Measurements from ENCODE around the gene SLC17A5. TPM values are rescaled to one million over a fixed set of nuclear protein-coding genes. Genes with fewer than 3 reads are reported as not detected.
"Not testable (repeated sequence)": the region's sequence is repeated elsewhere in the genome, so short reads cannot be mapped to it uniquely, and the experiment has no call there.

Gene SLC17A5
- total RNA-seq, 1 donor from 2014 or later, result 13.7 TPM

DNA sequence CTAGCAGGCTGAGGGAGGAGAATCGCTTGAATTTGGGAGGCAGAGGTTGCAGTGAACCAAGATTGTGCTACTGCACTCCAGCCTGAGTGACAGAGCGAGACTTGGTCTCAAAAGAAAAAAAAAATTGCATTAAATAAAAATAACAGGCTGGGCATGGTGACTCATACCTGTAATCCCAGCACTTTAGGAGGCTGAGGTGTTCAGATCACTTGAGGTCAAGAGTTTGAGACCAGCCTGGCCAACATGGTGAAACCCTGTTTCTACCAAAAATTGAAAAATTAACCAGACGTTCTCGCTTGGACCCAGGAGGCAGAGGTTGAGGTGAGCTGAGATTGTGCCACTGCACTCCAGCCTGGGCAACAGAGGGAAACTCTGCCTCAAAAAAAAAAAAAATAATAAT, 102.7 kb downstream of the SLC17A5 start:
- not testable (repeated sequence) for H3K36me3 Mint-ChIP-seq; H3K27me3 ChIP-seq; H3K36me3 ChIP-seq; H3K4me3 ChIP-seq; H3K9me3 ChIP-seq (ENCODE audit: low read depth); H3K4me1 ChIP-seq; H3K9me3 Mint-ChIP-seq; H3K27me3 Mint-ChIP-seq (ENCODE audit: insufficient read depth, low read depth); DNase-seq (ENCODE audit: low spot score); H3K4me1 Mint-ChIP-seq; H3K9ac ChIP-seq; H3K4me2 ChIP-seq; H3K27ac ChIP-seq; H2AFZ ChIP-seq (replicated peaks); H3K79me2 ChIP-seq (ENCODE audit: low read depth); H3K27ac Mint-ChIP-seq; H4K20me1 ChIP-seq (ENCODE audit: low read depth); H3F3A ChIP-seq (ENCODE audit: low read depth); H3K4me3 Mint-ChIP-seq

DNA sequence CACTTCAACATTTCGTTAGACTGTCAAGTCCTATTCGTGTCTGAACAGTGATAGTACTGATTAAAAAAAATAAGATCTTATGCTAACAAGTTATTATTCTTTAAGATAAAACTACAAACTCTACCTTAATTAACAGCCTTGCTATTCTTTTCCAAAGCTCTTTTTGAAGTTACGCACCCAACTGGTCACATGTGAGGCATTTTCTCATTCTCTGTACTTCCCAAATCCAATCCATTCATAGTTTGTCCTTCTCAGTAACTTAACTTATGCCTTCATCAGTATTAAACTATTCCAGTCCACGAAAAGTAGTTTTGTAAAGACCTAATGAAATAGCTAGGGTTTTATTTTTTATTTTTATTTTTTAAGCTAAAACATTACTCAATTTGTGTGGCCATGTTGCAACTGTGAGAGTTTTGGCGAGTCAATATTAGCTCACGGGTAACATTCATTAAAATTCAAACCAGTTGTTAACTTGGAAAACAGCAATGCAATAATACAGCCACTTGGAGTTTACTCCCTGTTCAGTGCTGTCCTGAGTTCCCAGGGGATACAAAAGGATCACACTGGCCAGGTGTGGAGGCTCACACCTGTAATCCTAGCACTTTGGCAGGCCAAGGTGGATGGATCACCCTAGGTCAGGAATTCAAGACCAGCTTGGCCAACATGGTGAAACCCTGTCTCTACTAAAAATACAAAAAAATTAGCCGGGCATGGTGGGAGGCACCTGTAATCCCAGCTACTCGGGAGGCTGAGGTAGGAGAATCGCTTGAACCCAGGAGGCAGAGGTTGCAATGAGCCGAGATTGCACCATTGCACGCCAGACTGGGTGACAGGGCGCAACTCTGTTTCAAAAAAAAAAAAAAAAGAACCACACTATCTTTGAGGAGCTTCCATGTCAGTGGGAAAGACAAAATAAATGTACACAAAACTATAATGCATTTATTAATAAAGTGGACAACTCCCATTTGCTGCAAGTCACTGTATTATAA, 105.0 kb downstream of the SLC17A5 start:
- no peak for DNase-seq (ENCODE audit: low spot score)
- H3K4me2 ChIP-seq, result no peak overlapping the region
- no peaks in the 10 kb centered on the region for H3F3A ChIP-seq (ENCODE audit: low read depth)
- peaks cover 9% of the 10 kb centered on the region for H3K4me1 Mint-ChIP-seq
- H3K9ac ChIP-seq, result no peak overlapping the region
- H3K4me3 ChIP-seq, result no peak overlapping the region
- peaks cover 6% of the 10 kb centered on the region for H3K4me1 ChIP-seq
- no peaks in the 10 kb centered on the region for H3K36me3 Mint-ChIP-seq
- no peaks in the 10 kb centered on the region for H3K9me3 ChIP-seq (ENCODE audit: low read depth)
- H3K27me3 ChIP-seq, result no peaks in the 10 kb centered on the region
- no peak overlapping the region for H3K4me3 Mint-ChIP-seq
- TF ChIP-seq EZH2phosphoT487 (IDR thresholded peaks at IDR 0.05), result no peak
- H2AFZ ChIP-seq (replicated peaks), result no peak overlapping the region
- H3K9me3 Mint-ChIP-seq, result no peaks in the 10 kb centered on the region
- H3K79me2 ChIP-seq (ENCODE audit: low read depth), result no peaks in the 10 kb centered on the region
- no peak overlapping the region for H3K27ac Mint-ChIP-seq
- no peak overlapping the region for H3K27ac ChIP-seq
- H3K27me3 Mint-ChIP-seq (ENCODE audit: insufficient read depth, low read depth), result peaks cover 4% of the 10 kb centered on the region
- no peaks in the 10 kb centered on the region for H4K20me1 ChIP-seq (ENCODE audit: low read depth)
- H3K36me3 ChIP-seq, result no peaks in the 10 kb centered on the region

DNA sequence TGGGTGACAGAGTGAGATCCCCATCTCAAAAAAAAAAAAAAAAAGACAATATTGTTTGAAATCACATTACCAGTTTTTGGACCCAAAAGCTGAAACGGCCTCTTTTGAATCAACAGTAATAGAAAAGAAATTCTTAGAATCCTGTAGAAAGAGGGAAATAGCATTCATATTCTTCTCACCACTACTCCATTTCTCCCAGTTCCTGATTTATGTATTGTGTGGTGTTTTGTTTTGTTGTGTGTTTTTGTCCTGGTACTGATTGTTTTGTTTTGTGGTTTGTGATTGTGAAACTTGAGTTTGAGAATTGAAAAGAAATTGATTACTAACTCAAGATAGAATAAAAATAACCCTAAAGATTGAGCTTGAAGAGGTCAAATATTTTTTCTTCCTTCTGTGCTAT, 106.8 kb downstream of the SLC17A5 start:
- no peaks in the 10 kb centered on the region for H3K36me3 Mint-ChIP-seq
- Histone ChIP-seq H3K4me1 (peaks cover 6% of the 10 kb centered on the region), H3F3A (ENCODE audit: low read depth) (no peaks in the 10 kb centered on the region), H3K4me2 (no peak overlapping the region), H3K79me2 (ENCODE audit: low read depth) (no peaks in the 10 kb centered on the region), H3K9ac (no peak overlapping the region), H3K4me3 (no peak overlapping the region), H3K27ac (no peak overlapping the region), H4K20me1 (ENCODE audit: low read depth) (no peaks in the 10 kb centered on the region), H2AFZ (replicated peaks) (no peak overlapping the region), H3K27me3 (no peaks in the 10 kb centered on the region), H3K36me3 (no peaks in the 10 kb centered on the region), H3K9me3 (ENCODE audit: low read depth) (no peaks in the 10 kb centered on the region)
- H3K27me3 Mint-ChIP-seq (ENCODE audit: insufficient read depth, low read depth), result peaks cover 4% of the 10 kb centered on the region
- H3K4me1 Mint-ChIP-seq, result peaks cover 9% of the 10 kb centered on the region
- TF ChIP-seq EZH2 (IDR thresholded peaks at IDR 0.05) (no peak), EZH2phosphoT487 (IDR thresholded peaks at IDR 0.05) (no peak)
- TF ChIP-seq, protein P1, sequence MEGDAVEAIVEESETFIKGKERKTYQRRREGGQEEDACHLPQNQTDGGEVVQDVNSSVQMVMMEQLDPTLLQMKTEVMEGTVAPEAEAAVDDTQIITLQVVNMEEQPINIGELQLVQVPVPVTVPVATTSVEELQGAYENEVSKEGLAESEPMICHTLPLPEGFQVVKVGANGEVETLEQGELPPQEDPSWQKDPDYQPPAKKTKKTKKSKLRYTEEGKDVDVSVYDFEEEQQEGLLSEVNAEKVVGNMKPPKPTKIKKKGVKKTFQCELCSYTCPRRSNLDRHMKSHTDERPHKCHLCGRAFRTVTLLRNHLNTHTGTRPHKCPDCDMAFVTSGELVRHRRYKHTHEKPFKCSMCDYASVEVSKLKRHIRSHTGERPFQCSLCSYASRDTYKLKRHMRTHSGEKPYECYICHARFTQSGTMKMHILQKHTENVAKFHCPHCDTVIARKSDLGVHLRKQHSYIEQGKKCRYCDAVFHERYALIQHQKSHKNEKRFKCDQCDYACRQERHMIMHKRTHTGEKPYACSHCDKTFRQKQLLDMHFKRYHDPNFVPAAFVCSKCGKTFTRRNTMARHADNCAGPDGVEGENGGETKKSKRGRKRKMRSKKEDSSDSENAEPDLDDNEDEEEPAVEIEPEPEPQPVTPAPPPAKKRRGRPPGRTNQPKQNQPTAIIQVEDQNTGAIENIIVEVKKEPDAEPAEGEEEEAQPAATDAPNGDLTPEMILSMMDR (IDR thresholded peaks at IDR 0.05), result no peak
- no peak for DNase-seq (ENCODE audit: low spot score)
- H3K4me3 Mint-ChIP-seq, result no peak overlapping the region
- H3K9me3 Mint-ChIP-seq, result no peaks in the 10 kb centered on the region
- H3K27ac Mint-ChIP-seq, result peak overlapping the region; percentile 14

Small RNAs within 50 kb of the gene (small RNA-seq; reads per million reads assigned to genes)
- gene RPS27P15, result not detected

Other genes with a start within 250 kb of the SLC17A5 start
- 0.62 and 0.90 TPM in 2 replicates for gene CGAS, start 201.7 kb downstream of the SLC17A5 start, total RNA-seq (ENCODE audit: low replicate concordance)
- gene MTO1, start 192.3 kb downstream of the SLC17A5 start, total RNA-seq (ENCODE audit: low replicate concordance), result 28.6 and 40.0 TPM in 2 replicates
- 15,510 and 19,891 TPM in 2 replicates for gene EEF1A1, start 133.0 kb downstream of the SLC17A5 start, total RNA-seq (ENCODE audit: low replicate concordance)
- 1.2 and 1.3 TPM in 2 replicates for gene CD109, start 42.2 kb upstream of the SLC17A5 start, total RNA-seq (ENCODE audit: low replicate concordance)